Measurements from ENCODE around the gene FANK1. TPM values are rescaled to one million over a fixed set of nuclear protein-coding genes. Genes with fewer than 3 reads are reported as not detected.
A peak's percentile ranks its signal among the peaks of the same experiment; 100 is the strongest.
"Not testable (repeated sequence)": the region's sequence is repeated elsewhere in the genome, so short reads cannot be mapped to it uniquely, and the experiment has no call there.

FANK1 gene
- total RNA-seq: 1 to 10 TPM in 2 of 7 donors, under 1 TPM in 3, not detected in 2; 0.50 to 1.0 (median 0.94) TPM
- polyA plus RNA-seq: 1 to 10 TPM in 1 of 3 donors, under 1 TPM in 2; 0.35 to 1.0 (median 0.72) TPM
- long read RNA-seq, donor 1: 0 reads
- long read RNA-seq, donor 2: 0 reads

- H3K36me3 ChIP-seq; intact Hi-C loops (cut with DNase I; ENCODE audit: low total_unique reads); H3K9me3 ChIP-seq: not testable (repeated sequence)
- DNase-seq: peak; percentile 95
- peaks cover 0 to 32% (median 11%) of the 10 kb centered on the region in 6 donors for H3K4me1 ChIP-seq
- TF ChIP-seq POLR2AphosphoS5 (IDR thresholded peaks at IDR 0.05): peak; percentile 78 to 87 (median 85)
- H3K27ac ChIP-seq: peak within 1 kb of the TSS; percentile 60 to 88 (median 81)
- H3K4me3 ChIP-seq: peak within 1 kb of the TSS; percentile 75 to 99 (median 88)
- WGBS, 5 donors: 23 to 40% (median 33%) methylated on average over 73 to 106 of the region's 106 CpGs
- peaks cover 0 to 14% (median 0%) of the 10 kb centered on the region in 7 donors for H3K27me3 ChIP-seq (replicated peaks in 1 of 7)
Observed at GRCh38 chr10:125896088-125896934, at the start of gene FANK1. Gene FANK1, plus strand, starts transcription at chr10:125896564. Its CDS starts 79 bp downstream, at chr10:125896643.

- intact Hi-C loops (cut with DNase I; ENCODE audit: low total_unique reads): no loop called here
- H3K9me3 ChIP-seq: no peaks in the 10 kb centered on the region
- peaks cover 0 to 19% (median 2%) of the 10 kb centered on the region in 6 donors for H3K4me1 ChIP-seq
- TF ChIP-seq CTCF (IDR thresholded peaks at IDR 0.05 in 8 of 11, conservative IDR thresholded peaks at IDR 0.05 in 3 of 11) (no peak), POLR2AphosphoS5 (IDR thresholded peaks at IDR 0.05) (no peak), POLR2A (IDR thresholded peaks at IDR 0.05) (no peak)
- H3K27ac ChIP-seq: no peak overlapping the region
- no peak overlapping the region for H3K4me3 ChIP-seq
- no peak for DNase-seq
- H3K27me3 ChIP-seq (replicated peaks in 1 of 7): no peaks in the 10 kb centered on the region
- peaks cover 0 to 90% (median 25%) of the 10 kb centered on the region in 6 donors for H3K36me3 ChIP-seq
- WGBS, 5 donors: 87 to 99% (median 96%) methylated on average over 3 of the region's 3 CpGs
Observed at GRCh38 chr10:125846894-125847293, 49.5 kb upstream of the FANK1 start.

GRCh38 chr10:125848371-125848770 lies 48.0 kb upstream of the FANK1 start:
- H3K4me1 ChIP-seq: peaks cover 0 to 19% (median 2%) of the 10 kb centered on the region in 6 donors
- no peaks in the 10 kb centered on the region for H3K9me3 ChIP-seq
- H3K27me3 ChIP-seq (replicated peaks in 1 of 7): no peaks in the 10 kb centered on the region
- no peak overlapping the region for H3K4me3 ChIP-seq
- no peak overlapping the region for H3K27ac ChIP-seq
- DNase-seq: no peak
- H3K36me3 ChIP-seq: peaks cover 2 to 91% (median 33%) of the 10 kb centered on the region in 6 donors
- WGBS, 5 donors: 93 to 100% (median 96%) methylated on average over 2 of the region's 2 CpGs
- intact Hi-C loops (cut with DNase I; ENCODE audit: low total_unique reads): no loop called here
- TF ChIP-seq CTCF (IDR thresholded peaks at IDR 0.05 in 8 of 11, conservative IDR thresholded peaks at IDR 0.05 in 3 of 11): no peak
- no peak for TF ChIP-seq POLR2A (IDR thresholded peaks at IDR 0.05)
- TF ChIP-seq POLR2AphosphoS5 (IDR thresholded peaks at IDR 0.05): no peak

GRCh38 chr10:125848857-125849256 lies 47.5 kb upstream of the FANK1 start:
- DNase-seq: no peak
- H3K27me3 ChIP-seq (replicated peaks in 1 of 7): no peaks in the 10 kb centered on the region
- peaks cover 0 to 16% (median 2%) of the 10 kb centered on the region in 6 donors for H3K4me1 ChIP-seq
- peaks cover 2 to 91% (median 30%) of the 10 kb centered on the region in 6 donors for H3K36me3 ChIP-seq
- intact Hi-C loops (cut with DNase I; ENCODE audit: low total_unique reads): no loop called here
- no peak overlapping the region for H3K27ac ChIP-seq
- whole genome bisulfite sequencing, 5 donors: 97 to 100% (median 98%) methylated on average over 2 of the region's 2 CpGs
- H3K4me3 ChIP-seq: no peak overlapping the region
- TF ChIP-seq POLR2AphosphoS5 (IDR thresholded peaks at IDR 0.05) (no peak), CTCF (IDR thresholded peaks at IDR 0.05 in 8 of 11, conservative IDR thresholded peaks at IDR 0.05 in 3 of 11) (no peak), POLR2A (IDR thresholded peaks at IDR 0.05) (no peak)
- H3K9me3 ChIP-seq: no peaks in the 10 kb centered on the region

All from spleen (tissue), 13 donors.